8988T (cell line): ENCODE data around the gene CDR2L.
"Not testable (repeated sequence)": the region's sequence is repeated elsewhere in the genome, so short reads cannot be mapped to it uniquely, and the experiment has no call there.

ENCODE experiments used
- DNase-seq: peaks from one replicate; pipeline ENCODE4 v3.0.0; 2011

The CDR2L gene

DNA sequence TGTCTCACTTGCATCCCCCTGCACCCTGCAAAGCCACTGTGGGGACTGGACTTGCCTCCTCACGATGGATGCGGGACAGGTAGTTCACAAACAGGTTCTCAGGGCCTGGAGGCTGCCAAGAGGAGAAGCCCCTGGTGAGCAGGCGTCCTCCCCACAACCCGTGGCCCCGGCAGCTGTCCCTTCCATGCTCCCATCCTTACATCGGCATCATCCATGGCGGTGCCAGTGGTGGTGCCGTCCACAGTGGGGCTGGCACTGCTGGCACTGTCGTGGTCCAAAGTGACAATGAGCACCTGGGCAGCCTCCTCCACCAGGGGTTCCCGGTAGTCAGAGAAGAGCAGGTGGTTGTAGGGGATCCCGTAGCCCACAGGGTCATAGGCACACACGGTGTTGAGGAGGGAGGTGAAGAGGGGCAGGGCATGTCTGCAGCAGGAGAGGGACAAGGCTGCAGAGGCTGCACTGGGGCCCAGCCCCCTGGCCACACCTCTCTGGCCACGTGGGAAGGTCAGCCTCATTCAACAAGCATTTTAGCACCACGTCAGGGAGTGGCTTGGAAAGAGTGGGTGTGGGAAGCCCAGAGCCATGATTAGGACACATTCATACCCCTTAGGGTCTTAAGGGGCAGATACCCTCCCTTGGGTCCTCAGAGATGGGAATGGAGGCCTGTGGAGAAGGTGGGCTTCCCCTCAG, 27.5 kb upstream of the CDR2L start:
- no peak for DNase-seq

DNA sequence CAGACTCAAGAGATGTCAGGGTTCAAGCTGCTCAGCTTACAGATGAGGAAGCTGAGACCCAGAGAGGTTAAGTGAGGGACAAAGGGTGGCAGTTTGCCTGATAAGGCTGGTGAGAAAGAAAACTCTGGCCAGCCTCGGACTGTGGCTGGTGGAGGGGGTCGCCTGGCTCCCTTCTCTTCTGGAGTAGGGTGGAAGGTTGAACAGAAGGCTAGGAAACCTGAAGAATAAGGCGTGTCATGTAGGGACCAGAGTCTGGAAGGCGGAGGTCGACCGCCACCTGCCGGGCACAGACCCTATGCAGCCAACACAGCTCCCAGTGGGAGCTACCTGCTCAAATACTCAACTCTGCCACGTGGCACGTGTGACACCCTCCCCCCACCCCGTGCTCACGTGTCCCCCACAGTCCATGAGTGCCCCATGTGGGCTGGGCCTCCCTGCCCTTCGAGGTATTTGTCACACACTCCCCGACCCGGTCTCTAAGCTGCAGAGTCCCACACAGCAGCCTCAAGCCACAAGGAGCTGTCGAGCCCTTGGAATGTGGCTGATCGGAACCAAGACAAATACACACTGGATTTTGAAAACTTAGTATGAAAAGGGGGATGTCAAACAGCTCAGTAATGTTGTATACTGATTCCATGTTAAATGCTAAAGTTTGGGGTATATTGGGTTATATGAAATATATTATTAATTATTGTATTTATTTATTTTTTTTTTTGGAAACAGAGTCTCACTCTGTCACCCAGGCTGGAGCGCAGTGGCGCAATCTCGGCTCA, 26.7 kb upstream of the CDR2L start:
- peak; percentile 76 for DNase-seq

DNA sequence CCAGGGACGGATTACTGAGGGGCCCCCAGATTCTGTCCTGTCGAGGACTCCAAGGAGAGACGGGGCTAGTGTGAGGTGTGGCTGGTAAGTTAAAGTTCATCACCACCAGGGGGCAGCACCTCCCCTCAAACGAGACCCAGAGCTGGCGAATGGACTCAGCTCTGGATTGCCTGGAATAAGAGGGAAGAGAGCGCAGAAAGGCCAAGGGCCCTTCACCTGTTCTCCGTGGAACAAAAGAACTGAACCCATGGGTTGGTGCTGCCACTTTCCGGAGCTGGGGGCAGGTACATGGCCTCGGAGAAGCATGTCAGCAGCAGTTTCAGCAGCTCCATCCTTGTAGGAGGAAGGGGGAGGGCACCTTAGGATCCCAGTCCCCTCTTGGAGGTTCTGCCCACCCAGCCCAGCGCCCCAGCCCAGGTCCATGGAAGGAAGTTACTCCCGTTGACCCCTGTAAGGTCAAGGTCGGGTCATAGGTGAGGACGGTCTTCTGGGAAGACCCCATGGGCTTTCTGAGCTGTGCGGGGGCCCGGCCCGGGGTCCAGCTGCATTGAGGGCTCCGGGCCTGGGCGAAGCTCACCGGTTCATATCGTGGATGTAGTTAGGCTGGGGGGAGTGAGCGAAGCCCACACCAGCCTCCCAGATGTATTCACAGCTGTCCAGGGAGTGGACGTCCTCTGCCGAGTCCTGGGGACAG, 25.6 kb upstream of the CDR2L start:
- peak; percentile 73 for DNase-seq

DNA sequence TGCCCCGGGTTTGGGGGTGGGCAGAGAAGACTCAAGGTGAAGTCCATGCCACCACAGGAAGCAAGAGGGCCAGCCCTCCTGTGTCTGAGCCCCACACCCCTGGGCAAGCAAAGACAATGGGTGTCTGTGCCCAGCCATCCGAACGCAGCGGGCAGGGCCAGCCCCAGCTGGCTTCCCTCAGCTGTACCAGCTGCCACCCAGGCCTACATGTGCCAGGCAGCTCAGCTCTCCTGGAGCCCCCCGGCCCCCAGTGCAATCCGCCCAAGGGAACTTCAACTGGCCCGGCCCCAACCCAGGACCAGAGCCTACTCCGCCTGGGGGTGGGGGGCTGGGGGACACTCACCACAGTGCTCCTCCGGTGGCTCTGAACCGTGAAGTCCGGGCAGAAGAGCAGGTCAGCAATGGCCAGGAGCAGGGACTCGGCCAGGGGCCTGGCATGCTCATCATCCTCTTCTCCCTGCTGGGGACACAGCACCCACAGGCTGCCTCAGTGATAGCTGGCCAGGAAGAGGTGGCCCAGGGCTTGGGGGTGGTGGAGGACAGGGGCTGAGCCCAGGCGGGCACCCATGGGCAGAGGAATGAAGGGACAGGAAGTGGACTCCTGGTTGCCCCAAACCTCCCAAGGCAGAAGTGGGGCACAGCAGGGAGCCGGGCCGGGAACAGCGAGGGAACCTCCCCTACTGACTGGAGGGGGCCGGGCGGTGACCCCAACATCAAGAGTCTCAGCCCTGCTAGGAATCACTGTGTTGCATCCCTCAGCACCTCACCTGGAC, 24.6 kb upstream of the CDR2L start:
- no peak for DNase-seq

DNA sequence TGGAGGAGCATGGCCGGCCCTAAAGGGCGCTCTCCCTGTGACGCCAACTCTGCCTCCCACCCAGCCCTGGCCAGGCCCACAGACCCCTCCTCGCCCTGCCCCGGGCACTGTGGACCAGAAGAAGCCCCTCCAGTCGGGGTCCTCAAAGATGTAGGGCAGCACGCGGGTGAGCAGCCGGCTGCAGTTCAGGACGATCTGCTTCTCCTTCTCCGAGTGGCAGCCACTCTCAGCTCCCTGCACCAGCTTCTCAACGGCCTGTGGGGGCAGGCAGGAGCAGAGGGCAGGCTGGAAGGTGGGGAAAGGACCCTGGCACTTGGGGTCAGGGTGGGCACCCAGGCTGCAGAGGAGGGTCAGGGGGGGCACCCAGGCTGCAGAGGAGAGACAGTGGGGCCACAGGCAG, 23.8 kb upstream of the CDR2L start:
- no peak for DNase-seq

DNA sequence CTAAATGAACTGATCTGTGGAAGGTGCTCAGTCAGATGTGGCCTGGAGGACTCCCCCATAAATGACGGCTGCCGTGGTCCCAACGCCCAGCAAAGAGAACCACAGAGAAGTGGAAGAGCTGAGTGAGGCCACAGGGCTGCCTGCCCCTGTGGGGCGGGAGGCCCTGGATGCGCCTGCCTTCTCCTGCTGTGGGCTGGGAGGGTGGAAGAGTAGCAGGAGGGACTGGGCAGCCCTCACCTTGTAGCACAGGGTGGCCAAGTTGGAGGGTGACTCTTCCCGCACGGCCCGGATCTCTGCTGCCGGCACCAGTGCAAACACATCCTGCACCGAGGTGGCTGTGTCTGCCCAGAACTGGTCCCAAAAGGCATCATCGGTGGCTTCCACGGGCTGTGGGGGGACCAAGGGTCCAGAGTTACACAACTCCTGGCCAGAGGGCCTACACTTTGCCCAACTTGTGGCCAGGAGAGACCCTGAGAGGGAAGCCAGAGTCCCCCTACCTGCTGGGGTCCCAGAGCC, 23.1 kb upstream of the CDR2L start:
- DNase-seq: no peak

DNA sequence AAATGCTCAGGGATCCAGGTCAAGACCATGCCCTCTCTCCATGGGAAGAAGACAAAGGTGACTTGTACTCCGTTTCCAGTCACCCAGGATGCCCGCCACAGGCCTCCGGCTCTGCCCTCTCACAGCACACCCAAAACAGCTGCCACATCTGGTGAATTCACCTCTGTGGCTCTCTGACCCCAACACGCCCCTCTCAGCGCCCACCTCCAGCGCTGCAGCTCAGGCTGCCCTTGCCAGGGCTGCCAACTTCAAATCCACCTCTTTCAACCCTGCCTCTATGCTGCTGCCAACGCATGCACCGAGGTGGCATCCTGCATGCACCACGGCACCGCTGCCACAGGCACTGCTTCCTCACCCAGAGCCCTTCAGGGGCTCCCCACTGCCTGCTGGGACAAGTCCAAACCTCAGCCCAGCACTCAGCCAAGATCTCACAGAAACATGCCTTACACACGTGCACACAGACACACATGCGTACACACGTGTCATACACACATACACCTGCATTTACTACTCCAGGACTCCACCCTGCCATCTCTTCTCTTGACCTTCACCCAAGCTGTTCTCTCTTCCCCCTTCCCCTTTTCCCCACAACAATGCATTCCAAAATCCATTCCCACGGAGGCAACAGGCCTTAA, 22.3 kb upstream of the CDR2L start:
- DNase-seq: no peak

DNA sequence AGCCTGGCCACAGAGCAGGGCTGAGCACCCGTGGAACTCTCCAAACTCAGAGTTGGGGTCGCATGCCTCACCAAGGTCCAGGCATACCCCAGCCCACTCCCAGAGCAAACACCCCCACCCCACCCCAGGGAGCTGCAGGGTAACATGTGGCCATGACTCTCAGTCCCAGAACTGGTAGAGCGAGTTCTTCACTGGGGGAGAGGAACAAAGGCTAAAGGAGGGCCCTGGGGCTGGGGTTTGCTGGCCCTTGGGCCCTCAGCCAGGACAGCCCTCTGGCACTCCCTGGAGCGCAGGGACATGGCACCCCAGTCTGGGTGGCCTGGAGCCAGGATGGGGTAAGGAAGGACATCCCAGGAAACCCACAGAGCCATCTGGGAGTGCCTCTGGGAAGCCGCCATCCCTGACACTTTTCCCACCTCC, 19.1 kb upstream of the CDR2L start:
- no peak for DNase-seq

DNA sequence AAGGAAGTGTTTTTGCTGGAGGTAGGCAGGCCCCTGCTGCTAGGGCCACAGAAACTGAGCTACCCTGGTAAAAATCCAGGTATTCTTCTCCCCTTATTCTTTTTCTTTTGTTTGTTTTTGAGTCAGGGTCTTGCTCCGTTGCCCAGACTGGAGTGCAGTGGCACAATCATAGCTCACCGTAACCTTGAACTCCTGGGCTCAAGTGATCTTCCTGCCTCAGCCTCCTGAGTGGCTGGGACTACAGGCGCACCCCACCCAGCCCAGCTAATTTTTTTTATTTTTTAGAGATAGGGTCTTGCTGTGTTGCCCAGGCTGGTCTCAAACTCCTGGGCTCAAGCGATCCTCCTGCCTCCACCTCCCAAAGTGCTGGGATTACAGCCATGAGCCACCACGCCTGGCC, 17.9 kb upstream of the CDR2L start:
- not testable (repeated sequence) for DNase-seq

DNA sequence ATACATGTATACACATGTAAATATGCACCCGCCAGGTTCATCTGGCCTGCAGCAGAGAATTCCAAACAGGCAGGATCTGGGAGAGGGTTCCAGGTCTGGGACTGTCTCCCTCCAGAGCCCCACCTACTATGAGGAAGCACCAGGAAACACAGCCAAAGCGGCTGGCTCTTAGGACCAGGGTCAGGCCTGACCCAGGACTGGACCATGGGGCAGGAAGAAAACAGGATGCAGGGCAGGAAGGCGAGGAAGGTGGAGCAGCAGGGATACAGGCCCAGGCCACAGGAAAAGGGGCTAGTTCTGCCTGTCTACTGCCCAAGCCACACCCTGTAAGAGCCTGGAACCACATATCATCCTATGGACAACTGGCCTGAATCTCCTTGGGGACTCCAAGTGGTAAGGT, 17.0 kb upstream of the CDR2L start:
- no peak for DNase-seq

DNA sequence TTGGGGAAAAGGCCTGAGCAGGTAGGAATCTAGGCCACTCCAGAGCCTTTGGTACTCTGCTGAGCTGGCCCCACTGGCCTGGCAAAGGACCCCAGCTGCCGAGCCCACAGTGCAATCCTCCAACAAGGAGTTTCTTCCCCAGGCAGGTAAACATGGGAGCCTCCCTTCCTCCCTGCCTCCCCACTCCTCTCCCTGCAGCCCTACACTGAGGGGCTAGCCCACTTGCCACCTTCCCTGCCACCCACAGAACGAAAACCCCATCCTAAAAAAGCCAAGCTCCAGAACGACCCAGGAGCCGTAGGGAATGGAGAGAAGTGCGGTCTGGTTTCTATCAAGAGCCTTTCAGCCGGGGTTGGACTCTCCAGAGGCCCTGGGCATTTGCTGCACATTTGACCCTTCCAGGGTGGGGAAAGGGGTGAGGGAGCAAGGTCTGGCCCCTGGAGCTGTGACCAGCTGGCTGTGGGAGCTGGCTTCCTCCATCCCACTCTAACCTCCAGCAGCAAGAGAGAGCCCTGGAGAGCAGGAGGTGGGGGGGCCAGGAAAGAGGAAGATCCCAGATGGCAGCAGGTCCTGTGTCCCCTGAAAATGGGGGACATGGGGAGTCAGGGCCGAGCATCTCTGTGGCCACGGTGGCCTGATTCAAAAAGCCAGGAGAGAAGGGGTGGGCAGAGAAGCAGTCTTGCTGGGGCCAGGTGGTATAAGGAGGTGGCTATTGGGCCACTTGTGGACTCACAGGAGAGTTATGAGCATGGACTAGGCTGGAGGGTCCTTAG, 16.2 kb upstream of the CDR2L start:
- DNase-seq: no peak

DNA sequence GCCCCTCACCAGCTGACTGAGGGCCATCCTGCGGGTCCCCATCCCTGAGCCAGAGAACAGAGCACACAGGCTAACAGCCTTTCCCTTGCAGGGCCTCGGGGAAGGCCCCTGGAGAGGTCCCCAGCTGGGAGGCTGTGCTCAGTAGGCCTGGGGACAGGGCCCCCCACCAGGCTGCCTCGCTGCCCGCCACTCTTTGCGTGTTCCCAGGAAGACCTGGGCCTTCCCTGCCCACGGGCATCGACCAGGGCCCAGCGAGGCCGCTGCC, 15.7 kb upstream of the CDR2L start:
- DNase-seq: no peak

DNA sequence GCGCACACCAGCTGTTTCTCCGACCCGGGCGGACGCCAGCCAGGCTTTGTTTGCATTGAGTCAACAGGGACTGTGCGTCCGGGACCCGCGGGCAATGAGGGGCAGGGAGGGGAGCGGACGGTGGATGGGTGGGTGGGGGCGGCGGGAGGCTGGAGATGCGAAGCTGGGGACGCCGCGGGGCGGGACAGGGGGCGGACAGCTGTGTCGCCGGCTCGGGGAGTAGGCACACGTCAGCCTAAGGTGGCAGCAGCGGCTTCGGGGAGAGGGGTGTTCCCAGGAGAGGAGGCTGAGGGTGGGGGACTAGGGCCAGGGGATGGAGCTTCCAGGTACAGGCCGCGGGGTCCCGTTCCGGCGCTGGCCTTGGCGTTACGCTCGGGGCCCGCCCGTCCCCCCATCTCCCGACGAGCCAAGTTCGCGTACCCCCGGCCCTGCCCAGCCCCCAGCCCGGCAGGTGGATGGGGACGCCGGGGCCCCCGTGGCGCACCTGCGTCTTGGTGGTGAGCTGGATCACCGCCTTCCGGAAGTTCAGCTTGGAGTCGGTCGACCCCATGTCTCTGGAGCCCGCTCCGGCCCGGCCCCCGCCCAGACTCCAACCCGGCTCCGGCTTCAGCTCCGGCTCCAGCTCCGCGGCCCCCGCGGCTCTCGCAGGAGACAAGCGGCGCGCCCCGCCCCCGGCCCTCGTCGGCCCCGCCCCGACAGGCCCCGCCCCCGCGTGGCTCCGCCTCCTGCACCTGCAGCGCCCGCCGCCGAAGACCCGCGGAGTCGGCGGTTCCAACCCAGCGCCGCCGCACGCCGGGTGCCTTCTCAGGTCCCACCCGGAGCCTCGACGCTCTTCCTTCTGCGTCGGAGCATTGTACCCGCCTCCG, 15.1 kb upstream of the CDR2L start, which contains the start of gene HID1:
TSS of gene HID1 (minus strand) at position 653 of the 866 bp plus-strand sequence. CDS start at position 550, 103 bp downstream.
- no peak for DNase-seq

DNA sequence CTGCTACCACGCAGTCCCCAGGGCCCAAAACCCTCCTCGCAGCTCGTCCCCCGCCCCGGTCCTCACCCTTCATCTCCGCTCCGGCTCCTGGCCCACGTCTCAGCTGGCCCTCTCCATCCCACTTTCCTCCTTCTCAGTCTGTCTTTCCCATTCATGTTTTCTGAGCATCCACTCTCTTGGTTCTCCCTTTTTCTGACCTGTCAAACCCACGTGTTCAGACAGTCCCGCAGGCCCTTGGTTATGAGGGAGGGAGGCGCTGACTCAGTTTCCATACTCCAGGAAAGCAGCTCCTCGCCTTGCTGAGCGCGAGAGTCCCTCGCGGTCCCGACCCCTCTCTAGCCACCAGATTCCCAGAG, 14.5 kb upstream of the CDR2L start:
- no peak for DNase-seq

DNA sequence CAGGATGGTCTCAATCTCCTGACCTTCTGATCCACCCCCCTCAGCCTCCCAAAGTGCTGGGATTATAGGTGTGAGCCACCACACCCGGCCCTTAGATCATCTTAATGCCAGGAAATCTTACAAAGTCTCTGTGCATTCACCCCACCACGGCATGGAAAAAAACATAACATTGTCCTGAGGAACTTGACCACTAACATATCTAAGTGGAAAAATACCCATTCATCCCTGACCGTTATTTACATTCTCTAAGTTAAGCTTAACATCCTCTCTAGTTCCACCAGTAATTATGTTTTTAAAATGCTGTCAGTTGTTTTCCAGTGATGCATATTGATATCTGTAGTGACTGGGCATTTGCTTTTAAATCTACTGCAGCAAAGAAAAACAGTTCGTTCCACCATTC, 11.5 kb upstream of the CDR2L start:
- DNase-seq: no peak

DNA sequence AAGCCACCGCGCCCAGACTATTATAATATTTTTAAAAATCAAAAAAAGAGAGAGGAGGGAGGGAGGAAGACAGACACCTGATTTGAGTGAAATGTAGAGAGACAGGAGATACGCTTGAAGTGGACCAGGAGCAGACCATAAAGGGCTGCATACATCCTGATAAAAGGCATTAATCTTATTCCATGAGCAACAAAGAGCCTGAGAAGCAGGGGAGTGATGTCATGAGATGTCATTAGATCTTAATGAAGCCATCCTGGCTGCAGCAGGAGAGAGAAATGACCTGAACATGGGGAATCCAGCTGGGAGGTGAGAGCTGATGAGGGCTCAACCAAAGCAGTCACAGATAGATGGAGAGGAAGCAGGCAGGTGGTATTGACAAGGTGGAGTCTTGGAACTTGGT, 9.6 kb upstream of the CDR2L start:
- DNase-seq: no peak

DNA sequence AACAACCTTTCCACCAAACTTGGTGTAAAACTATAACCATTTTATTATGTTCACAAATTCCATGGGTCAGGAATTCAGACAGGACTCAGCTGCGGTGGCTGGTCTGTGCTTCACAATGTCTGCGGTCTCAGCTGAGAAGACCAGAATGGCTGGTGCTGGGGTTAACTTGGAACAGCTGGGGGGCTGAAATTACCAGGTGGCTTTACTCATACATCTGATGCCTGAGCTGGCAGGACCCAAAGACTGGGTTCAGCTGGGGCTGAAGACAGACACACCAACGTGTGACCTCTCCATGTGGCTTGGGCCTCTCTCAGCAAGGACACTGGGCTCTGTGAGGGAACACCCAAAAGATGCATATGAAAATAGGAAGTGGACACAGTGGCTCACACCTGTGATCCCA, 9.2 kb upstream of the CDR2L start:
- no peak for DNase-seq

DNA sequence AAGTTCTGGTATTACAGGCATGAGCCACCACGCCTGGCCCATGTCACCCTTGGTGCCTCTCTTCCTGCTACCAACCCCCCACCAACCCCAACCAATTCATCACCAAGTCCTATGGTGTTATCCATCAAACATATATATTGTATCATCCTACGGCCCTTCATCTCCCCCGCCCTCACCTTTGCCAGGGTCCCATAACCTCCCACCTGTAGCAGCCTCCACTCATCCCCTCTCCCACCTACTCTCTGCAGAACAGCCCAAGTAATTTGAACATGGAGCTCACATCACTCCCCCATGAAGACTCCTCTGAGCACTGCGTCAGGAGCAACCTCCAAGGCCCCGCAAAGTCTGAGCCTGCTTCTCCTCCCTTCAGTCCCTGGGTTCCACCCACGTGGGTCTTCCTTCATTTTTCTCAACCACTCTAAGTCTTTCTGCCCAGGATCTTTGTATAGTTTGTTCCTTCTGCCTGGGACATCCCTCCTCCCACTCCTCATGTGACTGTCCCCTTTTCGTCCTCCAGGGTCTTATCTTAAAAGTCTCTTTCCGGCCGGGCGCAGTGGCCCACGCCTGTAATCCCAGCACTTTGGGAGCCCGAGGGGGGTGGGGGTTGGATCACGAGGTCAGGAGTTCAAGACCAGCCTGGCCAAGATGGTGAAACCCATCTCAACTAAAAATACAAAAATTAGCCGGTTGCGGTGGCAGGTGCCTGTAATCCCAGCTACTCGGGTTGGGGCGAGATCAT, 7.9 kb upstream of the CDR2L start:
- no peak for DNase-seq

DNA sequence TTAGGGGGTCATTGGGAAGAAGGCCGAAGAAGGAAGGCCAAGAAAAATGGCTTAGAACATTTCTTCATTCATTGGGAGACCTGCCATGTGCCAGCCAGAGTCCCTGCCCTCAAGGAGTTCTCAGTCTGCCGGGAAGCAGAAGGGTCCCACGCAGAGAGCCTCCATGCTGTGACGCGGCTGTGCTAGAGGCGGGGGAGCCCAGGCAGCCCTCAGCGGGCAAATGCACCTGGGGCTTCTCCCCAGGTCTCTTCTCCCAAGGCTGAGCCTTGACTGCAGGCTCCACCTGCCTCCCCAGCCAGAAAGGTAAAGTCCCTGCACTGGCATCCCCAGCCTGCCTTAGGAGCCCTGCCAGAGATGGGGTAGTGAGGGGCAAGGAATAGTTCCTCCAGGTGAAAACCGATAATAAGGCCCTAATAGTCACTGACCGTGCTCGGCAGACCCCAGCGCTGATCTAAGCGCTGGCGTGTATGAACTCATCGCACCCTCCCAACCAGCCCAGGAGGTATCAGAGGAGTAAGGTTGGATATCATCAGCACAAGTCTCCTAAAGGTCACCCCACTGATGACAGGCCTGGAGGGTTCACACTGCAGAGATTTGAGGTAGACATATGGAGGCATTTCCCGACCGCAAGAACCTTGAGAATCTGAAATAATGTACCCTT, 6.0 kb upstream of the CDR2L start:
- DNase-seq: no peak
